DND-41 (cell line): ENCODE measurements around the gene PDE3A.

ENCODE experiments used
- ATAC-seq: fragments of 200-7000 bp; cut with Tn5 transposase; 3 replicates; pipeline ENCODE4 v1.9.1; 2021; ENCODE audit warnings: low read depth; ENCODE audit not compliant: insufficient read depth
- DNase-seq: peaks from one replicate; pipeline ENCODE4 v3.0.0-alpha.2; 2020
- H2AFZ ChIP-seq: 2 replicates; pipeline ENCODE4 v1.6.0; 2012; ENCODE audit warnings: low read depth, low read length
- H3K27ac ChIP-seq: 2 replicates; pipeline ENCODE4 v1.5.1; 2012; ENCODE audit warnings: low read length, inconsistent platforms
- H3K27me3 ChIP-seq: fragments of 200-600 bp; sonication (generic); 2 replicates; pipeline ENCODE4 v1.6.0; 2012; ENCODE audit warnings: low read length, mild to moderate bottlenecking, inconsistent platforms; ENCODE audit not compliant: insufficient read depth, poor library complexity
- H3K36me3 ChIP-seq: 2 replicates; pipeline ENCODE4 v1.5.1; 2012; ENCODE audit warnings: low read length, inconsistent platforms; ENCODE audit not compliant: insufficient read depth
- H3K4me1 ChIP-seq: 2 replicates; pipeline ENCODE4 v1.5.1; 2012; ENCODE audit warnings: mild to moderate bottlenecking, low read length; ENCODE audit not compliant: insufficient read depth
- H3K4me2 ChIP-seq: 2 replicates; pipeline ENCODE4 v1.6.0; 2012; ENCODE audit warnings: mild to moderate bottlenecking, moderate library complexity, low read length, inconsistent platforms; ENCODE audit not compliant: insufficient read depth
- H3K4me3 ChIP-seq, 2 experiments: fragments of 200-600 bp in 1 of 2; shearing (Covaris generic) in 1 of 2; 2 replicates each; pipeline ENCODE4 v1.5.1; 2012 to 2016; ENCODE audit warnings: inconsistent platforms in 2 of 2, low read length in 2 of 2, mild to moderate bottlenecking in 2 of 2, low read depth in 1 of 2, moderate library complexity in 1 of 2
- H3K79me2 ChIP-seq: 2 replicates; pipeline ENCODE4 v1.6.0; 2012; ENCODE audit warnings: low read length, inconsistent platforms; ENCODE audit not compliant: insufficient read depth
- H3K9ac ChIP-seq: 2 replicates; pipeline ENCODE4 v1.6.0; 2012; ENCODE audit warnings: low read depth, mild to moderate bottlenecking, inconsistent platforms, low read length, moderate library complexity
- H3K9me3 ChIP-seq: 2 replicates; pipeline ENCODE4 v1.5.1; 2012; ENCODE audit warnings: low read length, moderate library complexity, mild to moderate bottlenecking, inconsistent platforms; ENCODE audit not compliant: insufficient read depth, severe bottlenecking
- H4K20me1 ChIP-seq: 2 replicates; pipeline ENCODE4 v1.6.0; 2012; ENCODE audit warnings: low read length; ENCODE audit not compliant: insufficient read depth
- CTCF ChIP-seq: IDR thresholded peaks from 2 replicates; pipeline ENCODE4 v1.5.1; 2012; ENCODE audit warnings: borderline replicate concordance, low read length, moderate library complexity, mild to moderate bottlenecking; ENCODE audit not compliant: poor library complexity, severe bottlenecking; ENCODE audit errors: extremely low read depth
- EZH2 ChIP-seq: IDR thresholded peaks from 3 replicates; pipeline ENCODE4 v1.6.1; 2012; ENCODE audit warnings: borderline replicate concordance, low read depth, mild to moderate bottlenecking, moderate library complexity, low read length, inconsistent platforms; ENCODE audit not compliant: severe bottlenecking

PDE3A gene

DNA sequence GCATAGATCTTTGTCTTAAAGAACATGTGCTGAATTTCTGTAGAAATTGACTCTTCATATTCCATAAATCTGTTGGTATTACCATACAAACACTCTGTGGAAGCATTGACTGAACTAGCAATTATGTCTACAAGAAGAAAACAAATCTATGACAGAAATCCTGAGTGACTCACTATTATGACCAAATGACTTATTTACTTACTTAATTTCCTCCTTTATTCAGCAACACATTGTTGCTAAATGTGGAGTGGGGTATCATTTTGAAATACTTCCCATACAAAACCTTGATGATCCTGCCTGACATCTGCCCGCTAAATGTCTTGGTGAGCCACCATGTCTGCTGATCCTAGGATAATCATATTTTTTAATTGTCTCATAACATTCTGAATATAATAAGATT is 227.7 kb downstream of the PDE3A start:
- Histone ChIP-seq H3K36me3 (no peaks in the 10 kb centered on the region), H3K4me1 (no peaks in the 10 kb centered on the region), H3K9ac (no peak overlapping the region), H3K9me3 (no peaks in the 10 kb centered on the region), H3K27ac (no peak overlapping the region), H4K20me1 (no peaks in the 10 kb centered on the region), H3K79me2 (no peaks in the 10 kb centered on the region), H3K27me3 (no peaks in the 10 kb centered on the region), H2AFZ (no peak overlapping the region), H3K4me2 (no peak overlapping the region), H3K4me3 (no peak overlapping the region)
- TF ChIP-seq CTCF (no peak), EZH2 (no peak)
- ATAC-seq (no peak), DNase-seq (no peak)

GRCh38 chr12:20599757-20600156 is 231.4 kb downstream of the PDE3A start:
- no peak overlapping the region for H3K27ac ChIP-seq
- no peak overlapping the region for H3K4me3 ChIP-seq
- H3K9me3 ChIP-seq, result no peaks in the 10 kb centered on the region
- H3K27me3 ChIP-seq, result no peaks in the 10 kb centered on the region
- no peaks in the 10 kb centered on the region for H3K4me1 ChIP-seq
- no peak overlapping the region for H3K4me2 ChIP-seq
- DNase-seq (no peak), ATAC-seq (no peak)
- H3K36me3 ChIP-seq, result no peaks in the 10 kb centered on the region
- TF ChIP-seq CTCF (no peak), EZH2 (no peak)
- no peak overlapping the region for H2AFZ ChIP-seq
- no peak overlapping the region for H3K9ac ChIP-seq
- no peaks in the 10 kb centered on the region for H3K79me2 ChIP-seq
- no peaks in the 10 kb centered on the region for H4K20me1 ChIP-seq

- no peak overlapping the region for H3K4me3 ChIP-seq
- H3K27ac ChIP-seq, result no peak overlapping the region
- DNase-seq (no peak), ATAC-seq (no peak)
- no peak overlapping the region for H3K4me2 ChIP-seq
- no peaks in the 10 kb centered on the region for H3K4me1 ChIP-seq
- no peaks in the 10 kb centered on the region for H3K79me2 ChIP-seq
- no peaks in the 10 kb centered on the region for H4K20me1 ChIP-seq
- no peaks in the 10 kb centered on the region for H3K27me3 ChIP-seq
- H2AFZ ChIP-seq, result no peak overlapping the region
- no peaks in the 10 kb centered on the region for H3K9me3 ChIP-seq
- no peak overlapping the region for H3K9ac ChIP-seq
- no peaks in the 10 kb centered on the region for H3K36me3 ChIP-seq
- TF ChIP-seq CTCF, result peak; percentile 44
- no peak for TF ChIP-seq EZH2
Measured at GRCh38 chr12:20601668-20602280, 233.4 kb downstream of the PDE3A start.
